ENCODE measurements around the gene ARSB.

GRCh38 chr5:78808818-78809217 is 176.3 kb downstream of the ARSB start:
- TF ChIP-seq CTCF (IDR thresholded peaks at IDR 0.05) = no peak
- no peak for TF ChIP-seq ZFX (IDR thresholded peaks at IDR 0.05; ENCODE audit: borderline replicate concordance)

All from 22Rv1 (cell line).